Endothelial cell (in vitro differentiated cells): Measurements from ENCODE around the gene B4GALNT3. TPM values are rescaled to one million over a fixed set of nuclear protein-coding genes. Genes with fewer than 3 reads are reported as not detected.

ENCODE experiments used
- DNase-seq: peaks from one replicate; pipeline ENCODE4 v3.0.0; 2021; ENCODE audit warnings: low spot score
- H3K27ac Mint-ChIP-seq: one replicate; pipeline ENCODE4 v1.8.0; 2021; ENCODE audit warnings: mixed read lengths, inconsistent platforms; ENCODE audit not compliant: unreplicated experiment
- H3K27me3 Mint-ChIP-seq: one replicate; pipeline ENCODE4 v1.8.0; 2021; ENCODE audit warnings: mild to moderate bottlenecking, moderate library complexity, mixed read lengths, inconsistent platforms; ENCODE audit not compliant: unreplicated experiment
- H3K36me3 Mint-ChIP-seq: one replicate; pipeline ENCODE4 v1.8.0; 2021; ENCODE audit warnings: mild to moderate bottlenecking, low read depth, mixed read lengths, inconsistent platforms; ENCODE audit not compliant: unreplicated experiment
- H3K4me1 Mint-ChIP-seq: one replicate; pipeline ENCODE4 v1.8.0; 2021; ENCODE audit warnings: mild to moderate bottlenecking, mixed read lengths, inconsistent platforms; ENCODE audit not compliant: unreplicated experiment
- H3K4me3 Mint-ChIP-seq: one replicate; pipeline ENCODE4 v1.8.0; 2021; ENCODE audit warnings: mild to moderate bottlenecking, mixed read lengths, inconsistent platforms; ENCODE audit not compliant: unreplicated experiment
- H3K9me3 Mint-ChIP-seq: one replicate; pipeline ENCODE4 v1.8.0; 2021; ENCODE audit warnings: mixed read lengths, inconsistent platforms; ENCODE audit not compliant: unreplicated experiment
- total RNA-seq: library from RNA; stranded (reverse); fragmentation: NEBNext Ultra II Directional; extraction: Animal tissue kit (Norgen Biotek cat#: 25700); gene quantifications from one replicate; pipeline ENCODE4 v1.2.1, GENCODE V29; 2021; ENCODE audit not compliant: unreplicated experiment
- TF ChIP-seq, protein P1 (sequence below): fragments of 200-600 bp; sonication (generic); IDR thresholded peaks from one replicate; pipeline ENCODE4 v1.5.0; 2021; ENCODE audit warnings: antibody characterized with exemption; ENCODE audit not compliant: unreplicated experiment

B4GALNT3 gene
- total RNA-seq, 1 donor from 2014 or later: 4.2 TPM

DNA sequence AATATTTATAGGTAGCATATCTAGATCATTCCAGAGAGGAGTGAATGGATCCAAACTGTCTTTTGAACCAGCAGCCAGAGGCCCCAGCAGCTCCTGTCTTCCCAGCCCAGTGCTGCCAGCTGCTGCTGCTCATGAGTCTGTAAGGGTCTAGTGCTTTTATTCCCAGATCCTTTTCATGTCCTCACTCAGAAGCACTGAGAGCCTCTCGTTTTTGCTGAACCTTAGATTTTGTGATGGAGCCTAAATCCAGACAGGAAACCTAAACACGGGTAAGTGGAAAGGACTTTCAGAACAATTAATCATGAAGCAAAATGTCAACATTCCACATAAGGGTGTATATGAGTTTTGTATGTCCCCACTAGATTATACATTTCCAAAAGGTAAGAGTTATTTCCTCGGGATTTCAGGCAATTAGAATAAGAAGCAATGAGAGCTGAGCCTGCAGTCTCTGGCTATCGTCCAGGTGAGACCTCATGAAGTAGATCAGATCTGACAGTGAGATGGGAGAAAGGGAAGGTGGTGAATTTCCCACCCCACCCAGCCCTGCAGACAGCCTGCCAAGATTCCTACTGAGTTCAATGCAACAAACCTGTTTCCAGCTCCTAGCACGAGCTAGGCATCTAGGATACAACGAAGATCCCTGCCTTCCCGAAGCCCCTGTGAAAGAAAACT lies 119.1 kb downstream of the B4GALNT3 start:
- Mint-ChIP-seq H3K27ac (peak overlapping the region; percentile 3), H3K4me3 (no peak overlapping the region), H3K27me3 (peaks cover 4% of the 10 kb centered on the region), H3K4me1 (peaks cover 4% of the 10 kb centered on the region), H3K36me3 (peaks cover 8% of the 10 kb centered on the region), H3K9me3 (no peaks in the 10 kb centered on the region)
- DNase-seq: no peak
- TF ChIP-seq, protein P1, sequence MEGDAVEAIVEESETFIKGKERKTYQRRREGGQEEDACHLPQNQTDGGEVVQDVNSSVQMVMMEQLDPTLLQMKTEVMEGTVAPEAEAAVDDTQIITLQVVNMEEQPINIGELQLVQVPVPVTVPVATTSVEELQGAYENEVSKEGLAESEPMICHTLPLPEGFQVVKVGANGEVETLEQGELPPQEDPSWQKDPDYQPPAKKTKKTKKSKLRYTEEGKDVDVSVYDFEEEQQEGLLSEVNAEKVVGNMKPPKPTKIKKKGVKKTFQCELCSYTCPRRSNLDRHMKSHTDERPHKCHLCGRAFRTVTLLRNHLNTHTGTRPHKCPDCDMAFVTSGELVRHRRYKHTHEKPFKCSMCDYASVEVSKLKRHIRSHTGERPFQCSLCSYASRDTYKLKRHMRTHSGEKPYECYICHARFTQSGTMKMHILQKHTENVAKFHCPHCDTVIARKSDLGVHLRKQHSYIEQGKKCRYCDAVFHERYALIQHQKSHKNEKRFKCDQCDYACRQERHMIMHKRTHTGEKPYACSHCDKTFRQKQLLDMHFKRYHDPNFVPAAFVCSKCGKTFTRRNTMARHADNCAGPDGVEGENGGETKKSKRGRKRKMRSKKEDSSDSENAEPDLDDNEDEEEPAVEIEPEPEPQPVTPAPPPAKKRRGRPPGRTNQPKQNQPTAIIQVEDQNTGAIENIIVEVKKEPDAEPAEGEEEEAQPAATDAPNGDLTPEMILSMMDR: no peak

DNA sequence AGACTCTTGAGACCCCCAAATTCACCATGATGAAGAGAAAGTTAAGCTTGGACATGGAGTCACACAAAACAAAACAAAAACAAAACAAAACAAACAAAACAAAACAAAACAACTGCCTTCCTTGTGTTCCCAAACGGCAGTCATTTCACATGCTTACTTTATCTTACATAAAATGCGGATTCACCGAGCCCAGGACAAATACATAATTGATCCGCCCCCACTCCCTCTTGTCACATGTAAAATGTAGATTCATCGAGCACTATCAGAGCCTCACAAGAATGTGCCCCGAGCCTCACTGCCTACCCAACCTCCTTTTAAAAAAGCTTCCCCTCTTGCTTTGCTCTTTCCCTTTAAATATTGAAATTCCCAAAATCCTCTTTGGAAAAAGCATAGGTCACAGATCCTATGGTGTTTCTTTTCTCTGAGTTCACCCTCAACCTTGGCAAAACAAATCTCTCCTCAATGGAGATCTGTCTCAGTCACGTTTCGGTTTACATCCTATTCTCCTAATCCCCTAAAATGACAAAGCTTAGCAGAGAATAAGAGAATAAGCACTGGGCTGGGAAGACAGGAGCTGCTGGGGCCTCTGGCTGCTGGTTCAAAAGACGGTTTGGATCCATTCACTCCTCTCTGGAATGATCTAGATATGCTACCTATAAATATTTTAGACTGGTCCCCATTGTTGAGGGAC lies 119.8 kb downstream of the B4GALNT3 start:
- Mint-ChIP-seq H3K27me3 (peaks cover 4% of the 10 kb centered on the region), H3K27ac (peak overlapping the region; percentile 24), H3K9me3 (no peaks in the 10 kb centered on the region), H3K36me3 (peaks cover 8% of the 10 kb centered on the region), H3K4me1 (peaks cover 4% of the 10 kb centered on the region), H3K4me3 (no peak overlapping the region)
- TF ChIP-seq, protein P1: no peak
- DNase-seq: no peak

DNA sequence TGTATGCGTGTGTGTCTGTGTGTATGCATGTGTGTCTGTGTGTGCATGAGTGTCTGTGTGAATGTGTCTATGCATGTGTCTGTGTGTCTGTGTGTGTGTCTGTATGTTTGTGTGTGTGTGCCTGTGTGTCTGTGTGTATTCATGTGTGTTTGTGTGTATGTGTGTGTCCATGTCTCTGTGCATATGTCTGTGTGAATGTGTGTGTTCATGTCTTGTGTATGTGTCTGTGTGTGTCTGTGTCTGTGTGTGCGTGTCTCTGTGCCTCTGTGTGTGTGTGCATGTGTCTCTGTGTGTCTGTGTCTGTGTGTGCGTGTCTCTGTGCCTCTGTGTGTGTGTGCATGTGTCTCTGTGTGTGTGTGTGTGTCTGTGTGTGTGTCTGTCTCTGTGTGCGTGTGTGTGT lies 121.1 kb downstream of the B4GALNT3 start:
- Mint-ChIP-seq H3K4me3 (peak overlapping the region; percentile 12), H3K27ac (no peak overlapping the region), H3K36me3 (peaks cover 8% of the 10 kb centered on the region), H3K4me1 (peaks cover 4% of the 10 kb centered on the region), H3K9me3 (no peaks in the 10 kb centered on the region), H3K27me3 (peaks cover 9% of the 10 kb centered on the region)
- TF ChIP-seq, protein P1: no peak
- DNase-seq: no peak

GRCh38 chr12:581321-581720 lies 121.6 kb downstream of the B4GALNT3 start:
- peaks cover 9% of the 10 kb centered on the region for H3K27me3 Mint-ChIP-seq
- TF ChIP-seq, protein P1: no peak
- no peaks in the 10 kb centered on the region for H3K9me3 Mint-ChIP-seq
- no peak for DNase-seq
- no peak overlapping the region for H3K27ac Mint-ChIP-seq
- peaks cover 8% of the 10 kb centered on the region for H3K36me3 Mint-ChIP-seq
- H3K4me3 Mint-ChIP-seq: no peak overlapping the region
- H3K4me1 Mint-ChIP-seq: peaks cover 4% of the 10 kb centered on the region

GRCh38 chr12:581746-582145 lies 122.0 kb downstream of the B4GALNT3 start:
- H3K27ac Mint-ChIP-seq: no peak overlapping the region
- H3K4me1 Mint-ChIP-seq: peaks cover 4% of the 10 kb centered on the region
- no peaks in the 10 kb centered on the region for H3K9me3 Mint-ChIP-seq
- H3K27me3 Mint-ChIP-seq: peaks cover 10% of the 10 kb centered on the region
- TF ChIP-seq, protein P1: no peak
- no peak for DNase-seq
- H3K4me3 Mint-ChIP-seq: no peak overlapping the region
- H3K36me3 Mint-ChIP-seq: peaks cover 8% of the 10 kb centered on the region
